Right lobe of liver (tissue), 4 donors: Measurements from ENCODE around the gene ZSCAN10.

Experiments
- POLR2A ChIP-seq: fragments of 450-650 bp; IDR thresholded peaks from one replicate; pipeline ENCODE4 v1.6.1; 2017; ENCODE audit warnings: antibody characterized with exemption, mild to moderate bottlenecking
- TF ChIP-seq, protein P1 (sequence below), 4 donors: fragments of 200-600 bp in 3 of 4; fragments of 450-650 bp in 1 of 4; IDR thresholded peaks; one replicate each; pipeline versions ENCODE4 v1.5.1 to v1.8.0; 2016 to 2022; ENCODE audit warnings: antibody characterized with exemption in 4 of 4, mild to moderate bottlenecking in 2 of 4
- donor health status: DM: no; HTN: no; CAD: no.
- donor health status: DM: no; HTN: no; CAD: no.
- donor health status: DM: no; HTN: yes; CAD: no.

DNA sequence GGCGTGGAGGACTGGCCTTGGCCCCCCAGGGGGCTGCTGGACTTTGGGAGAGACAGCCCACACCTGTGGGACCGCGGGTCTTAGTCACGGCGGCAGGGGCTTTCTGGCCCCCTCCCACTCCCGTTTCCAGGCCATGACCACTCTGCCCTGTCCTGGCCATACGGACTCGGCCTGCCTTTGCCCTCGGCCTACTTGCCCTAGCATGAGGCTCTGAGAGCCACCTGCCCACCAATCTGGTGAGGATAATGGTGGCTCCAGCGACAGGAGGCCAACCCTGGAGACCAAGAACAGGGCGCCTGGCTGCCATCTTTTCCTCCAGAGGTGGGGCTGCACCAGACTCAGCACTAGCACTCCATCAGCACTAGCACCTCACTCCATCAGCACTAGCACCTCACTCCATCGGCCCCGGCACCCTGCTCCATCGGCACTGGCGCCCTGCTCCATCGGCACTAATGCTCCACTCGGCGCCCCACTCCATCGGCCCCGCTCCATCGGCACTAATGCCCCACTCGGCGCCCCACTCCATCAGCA, 42.8 kb upstream of the ZSCAN10 start:
- TF ChIP-seq, protein P1, sequence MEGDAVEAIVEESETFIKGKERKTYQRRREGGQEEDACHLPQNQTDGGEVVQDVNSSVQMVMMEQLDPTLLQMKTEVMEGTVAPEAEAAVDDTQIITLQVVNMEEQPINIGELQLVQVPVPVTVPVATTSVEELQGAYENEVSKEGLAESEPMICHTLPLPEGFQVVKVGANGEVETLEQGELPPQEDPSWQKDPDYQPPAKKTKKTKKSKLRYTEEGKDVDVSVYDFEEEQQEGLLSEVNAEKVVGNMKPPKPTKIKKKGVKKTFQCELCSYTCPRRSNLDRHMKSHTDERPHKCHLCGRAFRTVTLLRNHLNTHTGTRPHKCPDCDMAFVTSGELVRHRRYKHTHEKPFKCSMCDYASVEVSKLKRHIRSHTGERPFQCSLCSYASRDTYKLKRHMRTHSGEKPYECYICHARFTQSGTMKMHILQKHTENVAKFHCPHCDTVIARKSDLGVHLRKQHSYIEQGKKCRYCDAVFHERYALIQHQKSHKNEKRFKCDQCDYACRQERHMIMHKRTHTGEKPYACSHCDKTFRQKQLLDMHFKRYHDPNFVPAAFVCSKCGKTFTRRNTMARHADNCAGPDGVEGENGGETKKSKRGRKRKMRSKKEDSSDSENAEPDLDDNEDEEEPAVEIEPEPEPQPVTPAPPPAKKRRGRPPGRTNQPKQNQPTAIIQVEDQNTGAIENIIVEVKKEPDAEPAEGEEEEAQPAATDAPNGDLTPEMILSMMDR (IDR thresholded peaks at IDR 0.05) = no peak
- no peak for TF ChIP-seq POLR2A
